Fibroblast of lung (primary cell): ENCODE measurements around the gene C9orf85.

ENCODE experiments used
- EZH2 ChIP-seq: IDR thresholded peaks from 2 replicates; pipeline ENCODE4 v1.5.1; 2012; ENCODE audit warnings: low read length, control low read depth, mild to moderate bottlenecking; ENCODE audit errors: missing control alignments
- TF ChIP-seq, protein P1 (sequence below), 2 donors: IDR thresholded peaks in 1 of 2; conservative IDR thresholded peaks in 1 of 2; 1 replicate in 1 of 2; 2 replicates in 1 of 2; pipeline ENCODE4 v1.5.1; 2011 to 2012; ENCODE audit warnings: low read length in 2 of 2, control low read depth in 1 of 2, inconsistent platforms in 1 of 2, low read depth in 1 of 2, mild to moderate bottlenecking in 1 of 2

DNA sequence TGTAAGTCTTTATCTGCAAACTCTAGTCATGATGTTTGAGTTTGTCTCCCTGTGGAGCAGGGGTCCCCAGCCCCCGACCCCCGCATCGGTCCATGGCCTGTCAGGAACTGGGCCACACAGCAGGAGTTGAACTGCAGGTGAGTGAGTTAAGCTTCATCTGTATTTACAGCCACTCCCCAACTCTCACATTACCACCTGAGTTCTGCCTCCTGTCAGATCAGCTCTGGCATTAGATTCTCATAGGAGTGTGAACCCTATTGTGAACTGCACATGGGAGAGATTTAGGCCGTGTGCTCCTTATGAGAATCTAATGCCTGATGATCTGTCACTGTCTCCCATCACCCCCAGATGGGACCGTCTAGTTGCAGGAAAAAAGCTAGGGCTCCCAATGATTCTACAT lies 7.0 kb downstream of the C9orf85 start:
- TF ChIP-seq, protein P1, sequence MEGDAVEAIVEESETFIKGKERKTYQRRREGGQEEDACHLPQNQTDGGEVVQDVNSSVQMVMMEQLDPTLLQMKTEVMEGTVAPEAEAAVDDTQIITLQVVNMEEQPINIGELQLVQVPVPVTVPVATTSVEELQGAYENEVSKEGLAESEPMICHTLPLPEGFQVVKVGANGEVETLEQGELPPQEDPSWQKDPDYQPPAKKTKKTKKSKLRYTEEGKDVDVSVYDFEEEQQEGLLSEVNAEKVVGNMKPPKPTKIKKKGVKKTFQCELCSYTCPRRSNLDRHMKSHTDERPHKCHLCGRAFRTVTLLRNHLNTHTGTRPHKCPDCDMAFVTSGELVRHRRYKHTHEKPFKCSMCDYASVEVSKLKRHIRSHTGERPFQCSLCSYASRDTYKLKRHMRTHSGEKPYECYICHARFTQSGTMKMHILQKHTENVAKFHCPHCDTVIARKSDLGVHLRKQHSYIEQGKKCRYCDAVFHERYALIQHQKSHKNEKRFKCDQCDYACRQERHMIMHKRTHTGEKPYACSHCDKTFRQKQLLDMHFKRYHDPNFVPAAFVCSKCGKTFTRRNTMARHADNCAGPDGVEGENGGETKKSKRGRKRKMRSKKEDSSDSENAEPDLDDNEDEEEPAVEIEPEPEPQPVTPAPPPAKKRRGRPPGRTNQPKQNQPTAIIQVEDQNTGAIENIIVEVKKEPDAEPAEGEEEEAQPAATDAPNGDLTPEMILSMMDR (conservative IDR thresholded peaks at IDR 0.05 in 1 of 2, IDR thresholded peaks at IDR 0.05 in 1 of 2; ENCODE audit: low read depth in 1 of 2, low read length in 2 of 2), result no peak
- TF ChIP-seq EZH2, result no peak
